Measurements from ENCODE around the gene IGF2.

Gene IGF2

DNA sequence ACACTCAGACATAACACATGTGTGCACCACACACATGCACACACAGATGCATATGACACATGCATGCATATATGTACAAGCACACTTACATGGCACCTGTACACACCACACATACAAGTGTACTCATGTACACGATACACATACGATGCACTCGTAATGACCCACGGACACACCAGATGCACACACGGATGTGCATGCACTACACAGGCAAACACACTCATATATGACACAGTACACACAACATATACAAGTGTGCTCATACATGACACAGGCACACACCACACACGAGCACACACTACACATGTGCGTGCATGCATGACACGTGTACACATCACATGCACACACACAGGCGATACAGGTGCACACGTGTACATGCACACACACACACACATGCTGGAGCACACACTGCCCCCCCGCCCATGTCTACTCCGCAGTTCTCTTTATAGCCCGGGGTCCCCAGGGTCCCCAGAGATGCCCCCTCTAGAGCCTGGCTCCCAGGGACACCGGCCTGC lies 37.3 kb upstream of the IGF2 start:
- no peak overlapping the region for H3K4me3 Mint-ChIP-seq
- no peaks in the 10 kb centered on the region for H3K4me1 Mint-ChIP-seq (ENCODE audit: low read depth)
- no peaks in the 10 kb centered on the region for H3K9me3 Mint-ChIP-seq
- no peak overlapping the region for H3K27ac Mint-ChIP-seq
- H3K27me3 Mint-ChIP-seq = no peaks in the 10 kb centered on the region
- H3K36me3 Mint-ChIP-seq (ENCODE audit: low read depth) = no peaks in the 10 kb centered on the region
- no peak for DNase-seq

DNA sequence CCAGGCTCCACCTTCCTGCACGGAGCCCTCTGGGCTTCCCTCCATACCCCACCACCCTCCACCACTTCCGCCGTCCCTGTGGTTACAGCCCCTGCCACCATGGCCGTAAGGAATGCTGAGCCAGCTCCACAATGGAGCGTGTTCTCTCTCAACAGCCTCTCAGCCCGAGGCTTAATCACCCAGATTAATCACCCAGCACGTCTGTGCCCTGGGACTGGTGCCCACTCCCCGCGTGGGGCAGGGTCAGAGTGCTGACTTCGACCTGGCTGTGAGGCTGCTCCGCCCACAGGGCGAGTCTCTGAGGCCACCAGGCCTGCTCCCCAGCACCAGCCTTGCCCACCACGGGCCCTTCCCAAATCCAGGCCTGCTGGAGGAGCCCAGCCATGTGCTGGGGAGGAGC lies 36.5 kb upstream of the IGF2 start:
- Mint-ChIP-seq H3K36me3 (ENCODE audit: low read depth) (no peaks in the 10 kb centered on the region), H3K9me3 (no peaks in the 10 kb centered on the region), H3K27ac (no peak overlapping the region), H3K4me3 (no peak overlapping the region), H3K27me3 (no peaks in the 10 kb centered on the region), H3K4me1 (ENCODE audit: low read depth) (no peaks in the 10 kb centered on the region)
- DNase-seq = no peak

DNA sequence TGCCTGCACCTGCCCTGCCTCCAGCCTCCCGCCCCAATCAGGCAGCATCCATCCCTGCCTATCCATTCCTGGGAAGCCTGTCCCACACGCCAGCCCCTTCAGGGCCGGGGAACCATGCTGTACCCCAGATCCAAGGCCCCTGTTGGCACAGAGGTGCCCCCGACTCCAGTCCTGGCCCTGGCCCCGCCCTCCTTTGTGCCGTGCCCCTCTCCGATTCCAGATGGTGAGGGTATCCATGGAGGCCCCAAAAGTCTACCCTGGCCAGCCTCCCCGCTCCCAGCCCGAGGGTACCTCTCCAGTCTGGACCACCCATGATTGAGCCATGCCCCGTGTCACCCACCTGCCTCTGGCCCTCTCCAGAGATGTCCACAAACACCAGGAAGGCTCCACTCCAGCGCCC lies 35.2 kb upstream of the IGF2 start:
- Mint-ChIP-seq H3K27me3 (no peaks in the 10 kb centered on the region), H3K36me3 (ENCODE audit: low read depth) (no peaks in the 10 kb centered on the region), H3K4me3 (no peak overlapping the region), H3K9me3 (no peaks in the 10 kb centered on the region), H3K27ac (no peak overlapping the region), H3K4me1 (ENCODE audit: low read depth) (no peaks in the 10 kb centered on the region)
- DNase-seq = no peak

DNA sequence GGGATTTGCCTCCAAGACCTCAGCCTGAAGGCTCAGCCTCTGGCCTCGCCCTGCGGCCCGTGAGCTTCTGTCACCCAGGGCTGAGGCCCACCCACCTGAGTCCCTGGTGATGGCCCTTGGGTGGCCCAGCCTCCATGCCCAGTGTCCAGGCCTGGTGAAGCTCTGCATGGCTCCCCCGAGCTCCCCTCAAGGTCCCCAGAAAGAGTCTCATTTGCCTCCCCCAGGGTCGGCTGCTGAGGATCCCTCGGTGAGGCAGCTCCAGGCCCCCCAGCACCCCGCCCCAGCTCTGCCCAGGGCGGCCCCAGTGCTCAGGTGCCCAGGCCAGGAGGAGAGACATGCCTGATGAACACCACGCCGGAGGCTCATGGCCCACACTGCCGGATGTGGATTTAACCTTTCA lies 34.6 kb upstream of the IGF2 start:
- H3K27me3 Mint-ChIP-seq = no peaks in the 10 kb centered on the region
- no peaks in the 10 kb centered on the region for H3K36me3 Mint-ChIP-seq (ENCODE audit: low read depth)
- H3K4me1 Mint-ChIP-seq (ENCODE audit: low read depth) = no peaks in the 10 kb centered on the region
- no peak overlapping the region for H3K27ac Mint-ChIP-seq
- H3K4me3 Mint-ChIP-seq = no peak overlapping the region
- no peak for DNase-seq
- no peaks in the 10 kb centered on the region for H3K9me3 Mint-ChIP-seq

DNA sequence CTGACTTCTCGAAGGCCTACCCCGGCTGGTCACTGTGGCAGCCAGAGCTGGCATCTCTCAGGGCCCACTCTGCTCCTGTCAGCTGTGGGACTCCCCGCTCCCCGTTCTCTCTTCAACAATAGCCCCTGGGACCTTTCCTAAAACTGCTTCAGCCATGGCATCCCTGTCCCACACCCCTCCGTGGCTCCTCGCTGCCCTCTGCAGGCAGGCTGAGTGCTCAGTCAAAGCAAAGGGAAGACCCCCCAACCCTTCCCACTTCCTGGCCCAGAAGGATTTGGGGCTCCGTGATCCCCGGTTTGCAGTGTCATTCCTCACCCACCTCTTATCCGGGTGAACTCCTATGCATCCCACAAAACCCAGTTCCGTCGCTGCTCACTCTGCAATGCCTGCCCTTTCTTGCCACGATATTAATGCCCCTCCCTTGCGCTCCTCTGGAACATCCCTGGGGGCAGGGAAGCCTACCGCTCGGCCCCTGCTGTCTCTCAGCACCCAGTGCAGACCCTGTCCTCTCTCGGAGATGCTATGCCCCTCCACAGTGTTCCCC lies 34.0 kb upstream of the IGF2 start:
- no peak overlapping the region for H3K27ac Mint-ChIP-seq
- DNase-seq = no peak
- H3K4me1 Mint-ChIP-seq (ENCODE audit: low read depth) = no peaks in the 10 kb centered on the region
- H3K9me3 Mint-ChIP-seq = no peaks in the 10 kb centered on the region
- H3K27me3 Mint-ChIP-seq = no peaks in the 10 kb centered on the region
- H3K4me3 Mint-ChIP-seq = no peak overlapping the region
- H3K36me3 Mint-ChIP-seq (ENCODE audit: low read depth) = no peaks in the 10 kb centered on the region

DNA sequence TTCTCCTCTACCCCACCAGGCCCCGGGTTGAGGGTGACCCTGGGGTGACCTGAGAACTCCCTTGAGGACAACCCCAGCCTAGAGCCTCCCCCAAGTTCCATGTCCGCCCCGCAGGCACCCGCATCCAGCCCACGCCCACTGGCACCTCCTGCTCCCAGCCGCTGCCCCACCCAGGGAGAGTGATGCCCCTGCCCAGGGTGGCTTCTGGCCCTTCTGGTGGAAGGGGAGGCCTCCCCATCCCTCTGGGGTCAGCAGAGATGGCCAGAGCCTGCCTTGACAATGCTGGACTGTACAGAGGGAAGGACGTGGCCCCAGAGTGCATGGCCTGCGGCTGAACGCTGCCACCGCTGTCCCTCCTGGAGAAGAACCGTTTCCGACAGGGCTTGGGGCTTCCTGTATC lies 33.5 kb upstream of the IGF2 start:
- no peaks in the 10 kb centered on the region for H3K36me3 Mint-ChIP-seq (ENCODE audit: low read depth)
- no peaks in the 10 kb centered on the region for H3K4me1 Mint-ChIP-seq (ENCODE audit: low read depth)

DNA sequence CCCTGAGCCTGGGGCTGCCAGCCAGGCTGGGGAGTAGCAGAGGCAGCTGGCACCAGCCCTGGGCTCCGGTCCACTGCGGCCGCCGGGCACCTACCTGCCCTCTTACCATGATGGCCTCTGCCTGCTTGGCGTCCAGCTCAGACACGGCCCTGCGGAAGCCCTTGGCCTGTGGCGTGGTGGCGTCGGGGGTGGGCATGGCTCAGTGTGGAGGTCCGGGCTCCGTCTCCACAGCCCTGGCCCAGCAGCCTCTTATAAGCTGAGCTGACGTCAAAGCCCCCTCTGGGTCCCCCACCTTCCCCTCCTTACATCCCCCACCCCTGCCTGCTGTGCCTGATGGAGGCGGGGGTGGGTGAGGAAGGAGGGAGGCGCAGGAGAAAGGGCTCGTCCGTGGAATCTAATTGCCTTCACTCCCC lies 32.4 kb upstream of the IGF2 start, which contains the start of gene TH:
TH (minus strand) TSS at position 225 of the 413 bp plus-strand sequence; CDS start at position 196, 29 bp downstream.
- no peaks in the 10 kb centered on the region for H3K27me3 Mint-ChIP-seq

More for the DNA sequence above, 33.5 kb upstream of the IGF2 start:
- Mint-ChIP-seq H3K9me3 (no peaks in the 10 kb centered on the region), H3K4me3 (no peak overlapping the region), H3K27ac (no peak overlapping the region), H3K27me3 (no peaks in the 10 kb centered on the region)
- no peak for DNase-seq

DNA sequence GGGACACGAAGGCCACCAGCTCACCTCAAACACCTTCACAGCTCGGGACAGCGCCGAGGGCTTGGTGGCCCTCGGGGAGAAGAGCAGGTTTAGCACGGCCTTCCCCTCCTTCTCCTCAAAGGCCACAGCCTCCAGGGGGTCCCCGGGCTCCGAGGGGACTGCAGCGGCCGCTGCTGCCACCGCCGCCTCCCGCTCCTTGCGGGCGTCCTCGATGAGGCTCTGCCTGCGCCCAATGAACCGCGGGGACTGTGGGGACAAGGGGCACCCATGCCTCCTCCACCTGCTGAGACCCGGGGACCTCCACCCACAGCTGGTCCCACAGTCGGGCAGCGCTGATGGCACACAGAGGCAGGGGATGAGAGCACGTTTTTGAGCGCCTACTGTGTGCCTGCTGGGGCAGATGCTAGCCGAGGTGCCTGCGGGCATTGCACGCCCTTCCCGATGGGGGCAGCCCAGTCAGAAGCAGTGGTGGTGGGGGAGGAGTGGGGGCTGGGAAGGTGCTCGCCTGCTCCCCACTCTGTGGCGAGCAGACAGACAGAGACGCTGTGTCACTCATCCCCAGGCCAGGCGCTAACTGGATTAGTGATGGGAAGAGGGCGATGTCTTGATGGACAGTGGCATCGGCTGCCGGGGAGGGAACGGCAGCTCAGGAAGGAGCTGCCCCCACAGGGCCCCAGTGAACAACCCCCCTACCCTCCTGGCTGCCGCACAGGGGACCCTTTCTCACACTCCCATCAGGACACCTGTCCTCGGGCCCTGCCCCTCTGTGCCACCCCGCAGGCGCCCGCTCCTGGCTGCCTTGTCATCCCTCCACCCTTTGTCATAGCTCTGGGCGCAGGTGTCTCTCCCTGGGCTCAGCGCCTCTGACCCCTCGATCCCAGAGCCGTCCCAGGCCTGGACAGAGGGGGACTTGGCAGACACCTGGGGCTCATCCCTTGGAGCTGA lies 30.7 kb upstream of the IGF2 start:
- no peak overlapping the region for H3K4me3 Mint-ChIP-seq
- no peak overlapping the region for H3K27ac Mint-ChIP-seq
- H3K27me3 Mint-ChIP-seq = peaks cover 3% of the 10 kb centered on the region
- no peaks in the 10 kb centered on the region for H3K9me3 Mint-ChIP-seq
- DNase-seq = no peak
- H3K4me1 Mint-ChIP-seq (ENCODE audit: low read depth) = no peaks in the 10 kb centered on the region
- H3K36me3 Mint-ChIP-seq (ENCODE audit: low read depth) = no peaks in the 10 kb centered on the region

More for the DNA sequence above, 32.4 kb upstream of the IGF2 start, which contains the start of gene TH:
- Mint-ChIP-seq H3K4me1 (ENCODE audit: low read depth) (no peaks in the 10 kb centered on the region), H3K36me3 (ENCODE audit: low read depth) (no peaks in the 10 kb centered on the region), H3K9me3 (no peaks in the 10 kb centered on the region), H3K4me3 (no peak within 1 kb of the TSS), H3K27ac (no peak within 1 kb of the TSS)
- DNase-seq = no peak

DNA sequence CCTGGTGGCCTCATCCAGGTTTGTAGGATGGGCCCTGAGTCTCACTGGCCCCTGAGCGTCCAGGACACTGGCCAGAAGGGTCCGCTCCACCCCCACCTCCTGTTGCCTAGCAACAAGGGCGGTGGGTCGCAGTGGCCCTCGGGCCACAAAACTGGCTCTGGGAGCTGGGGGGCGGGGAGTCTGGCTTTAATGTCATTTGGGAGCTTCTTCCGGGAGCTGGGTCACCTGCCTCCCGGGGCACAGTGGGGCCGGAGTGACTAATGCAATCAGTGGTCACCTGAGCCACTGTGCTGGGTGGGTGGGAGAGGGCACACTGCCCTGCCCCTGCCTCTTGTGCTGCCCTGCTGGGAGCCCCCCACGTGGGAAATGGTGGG lies 29.8 kb upstream of the IGF2 start:
- Mint-ChIP-seq H3K27ac (no peak overlapping the region), H3K4me3 (no peak overlapping the region), H3K27me3 (peaks cover 8% of the 10 kb centered on the region), H3K4me1 (ENCODE audit: low read depth) (no peaks in the 10 kb centered on the region), H3K36me3 (ENCODE audit: low read depth) (no peaks in the 10 kb centered on the region), H3K9me3 (no peaks in the 10 kb centered on the region)
- no peak for DNase-seq

DNA sequence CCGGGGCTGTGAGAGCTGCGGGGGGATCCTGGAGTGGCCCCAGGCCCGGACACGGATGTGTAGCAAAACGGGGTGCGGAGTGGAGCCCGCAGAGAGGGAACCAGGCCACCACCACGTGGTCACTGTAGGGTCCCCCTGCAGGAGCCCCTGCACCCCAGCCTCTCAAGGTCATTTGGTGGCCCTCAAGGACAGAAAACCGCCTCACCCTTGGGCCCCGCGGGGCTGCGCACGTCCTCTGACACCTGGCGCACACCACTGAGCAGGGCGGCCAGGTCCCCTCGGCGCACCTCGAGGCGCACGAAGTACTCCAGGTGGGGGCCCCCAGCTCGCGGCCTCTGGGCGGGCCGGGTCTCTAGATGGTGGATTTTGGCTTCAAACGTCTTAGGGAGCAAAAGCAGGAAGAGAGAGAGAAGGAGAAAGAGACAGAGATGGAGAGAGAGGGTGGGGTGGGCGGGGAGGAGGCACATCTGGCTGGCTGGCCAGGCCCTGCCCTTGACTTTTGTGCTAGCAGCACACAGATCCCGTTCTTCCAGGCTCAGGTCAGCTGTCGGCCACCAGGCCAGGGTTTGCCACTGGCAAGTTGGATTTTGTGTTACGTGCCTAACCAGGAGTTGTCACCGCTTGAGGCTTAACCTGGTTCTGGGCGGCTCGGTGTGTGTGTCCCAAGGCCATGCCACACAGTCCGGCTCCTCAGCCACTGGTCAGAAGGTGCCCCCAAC lies 29.3 kb upstream of the IGF2 start:
- Mint-ChIP-seq H3K9me3 (no peaks in the 10 kb centered on the region), H3K36me3 (ENCODE audit: low read depth) (no peaks in the 10 kb centered on the region), H3K4me1 (ENCODE audit: low read depth) (no peaks in the 10 kb centered on the region), H3K4me3 (no peak overlapping the region), H3K27ac (no peak overlapping the region), H3K27me3 (peaks cover 10% of the 10 kb centered on the region)
- no peak for DNase-seq

DNA sequence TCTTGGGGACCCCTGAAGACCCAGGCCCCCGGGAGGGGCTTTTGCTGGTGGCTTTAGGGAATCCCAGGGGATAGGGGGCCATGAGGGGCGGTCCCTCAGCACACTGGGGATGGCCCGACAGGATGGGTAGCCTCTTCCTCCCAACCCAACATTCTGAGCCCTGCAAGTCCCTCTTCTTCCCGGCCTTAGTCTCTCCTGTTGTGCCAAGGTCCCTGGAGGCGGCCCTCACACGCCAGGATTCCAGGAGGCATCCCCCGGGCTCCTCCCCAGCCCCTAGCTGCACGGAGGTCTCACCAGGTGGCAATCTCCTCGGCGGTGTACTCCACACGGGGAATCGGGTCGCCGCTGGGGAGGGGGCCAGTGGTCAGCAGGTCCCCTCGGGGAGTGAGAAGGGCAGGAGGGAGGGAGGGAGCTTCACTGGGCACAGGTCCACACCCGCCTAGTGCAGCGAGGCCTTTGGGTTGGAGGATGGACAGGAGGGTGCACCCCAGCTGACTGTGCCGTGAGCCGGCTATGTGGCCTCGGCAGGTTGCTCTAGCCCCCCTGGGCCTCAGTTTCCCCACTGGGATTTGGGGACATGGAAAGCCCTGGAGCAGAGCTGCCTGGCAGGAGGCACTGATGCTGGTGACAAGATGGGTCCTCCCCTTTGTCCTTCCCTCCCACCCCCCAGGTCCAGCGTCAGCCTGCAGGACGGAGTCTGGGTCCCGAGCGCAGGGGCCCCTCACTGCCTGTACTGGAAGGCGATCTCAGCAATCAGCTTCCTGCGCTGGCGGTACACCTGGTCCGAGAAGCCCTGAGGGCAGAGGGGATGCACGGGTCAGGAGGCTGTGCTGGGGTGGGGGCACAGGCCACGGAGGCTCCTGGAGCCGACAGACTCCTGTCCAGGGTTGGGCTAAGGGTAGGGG lies 28.2 kb upstream of the IGF2 start:
- no peaks in the 10 kb centered on the region for H3K36me3 Mint-ChIP-seq (ENCODE audit: low read depth)
- DNase-seq = no peak
- no peak overlapping the region for H3K27ac Mint-ChIP-seq
- H3K4me1 Mint-ChIP-seq (ENCODE audit: low read depth) = no peaks in the 10 kb centered on the region
- no peak overlapping the region for H3K4me3 Mint-ChIP-seq
- H3K27me3 Mint-ChIP-seq = peaks cover 15% of the 10 kb centered on the region
- no peaks in the 10 kb centered on the region for H3K9me3 Mint-ChIP-seq

DNA sequence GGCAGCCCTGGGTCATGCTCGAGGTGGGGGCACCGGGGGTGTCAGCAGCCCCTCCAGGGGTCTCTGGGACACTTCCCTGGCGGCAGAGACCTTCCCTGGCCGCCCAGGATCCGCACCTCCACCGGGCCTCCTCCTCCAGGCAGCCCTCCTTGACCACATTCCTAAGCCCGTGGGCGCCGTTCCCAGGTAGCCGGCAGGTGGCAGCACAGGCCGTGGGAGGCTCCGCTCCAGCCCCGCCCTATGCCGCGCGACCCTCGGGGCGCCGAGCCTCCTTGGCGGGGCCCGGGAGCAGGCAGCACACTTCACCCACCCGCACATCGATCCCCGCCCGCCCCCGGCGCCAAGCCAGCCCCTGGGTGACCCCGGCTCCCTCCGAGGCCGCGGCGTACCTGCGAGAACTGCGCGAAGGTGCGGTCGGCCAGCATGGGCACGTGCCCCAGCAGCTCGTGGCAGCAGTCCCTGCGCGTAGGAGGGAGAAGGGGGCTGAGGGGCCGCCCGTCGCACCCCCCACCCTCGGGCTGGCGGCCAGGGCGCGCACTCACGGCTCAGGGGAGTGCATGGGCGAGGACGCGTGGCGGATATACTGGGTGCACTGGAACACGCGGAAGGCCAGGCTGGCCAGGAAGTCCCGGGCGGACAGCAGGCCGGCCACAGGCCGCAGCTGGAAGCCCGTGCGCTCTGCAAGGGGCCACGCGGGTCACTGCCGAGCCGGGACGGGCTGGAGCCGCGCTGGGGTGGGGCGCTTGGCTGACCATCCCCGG lies 27.1 kb upstream of the IGF2 start:
- H3K27me3 Mint-ChIP-seq = peaks cover 15% of the 10 kb centered on the region
- peak; percentile 70 for DNase-seq
- no peak overlapping the region for H3K27ac Mint-ChIP-seq
- H3K36me3 Mint-ChIP-seq (ENCODE audit: low read depth) = no peaks in the 10 kb centered on the region
- no peaks in the 10 kb centered on the region for H3K4me1 Mint-ChIP-seq (ENCODE audit: low read depth)
- H3K9me3 Mint-ChIP-seq = no peaks in the 10 kb centered on the region
- no peak overlapping the region for H3K4me3 Mint-ChIP-seq

DNA sequence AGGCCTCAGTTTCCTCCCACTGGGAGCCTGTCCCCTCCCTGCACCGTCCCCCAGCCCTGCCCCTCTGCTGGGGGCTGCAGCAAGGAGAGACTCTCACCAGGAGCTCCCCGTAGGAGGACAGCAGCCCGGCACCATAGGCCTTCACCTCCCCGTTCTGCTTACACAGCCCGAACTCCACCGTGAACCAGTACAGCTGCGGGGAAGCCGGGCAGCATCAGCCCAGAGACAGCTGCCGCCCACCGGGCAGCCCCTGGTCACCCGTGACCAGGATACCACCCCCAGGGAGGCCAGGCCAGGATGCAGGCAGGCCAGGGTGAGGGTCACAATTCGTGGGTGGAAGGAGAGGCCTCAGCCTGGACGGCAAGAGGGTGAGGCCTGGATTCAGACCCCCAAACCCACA lies 26.4 kb upstream of the IGF2 start:
- Mint-ChIP-seq H3K4me3 (no peak overlapping the region), H3K4me1 (ENCODE audit: low read depth) (no peaks in the 10 kb centered on the region), H3K9me3 (no peaks in the 10 kb centered on the region), H3K27ac (no peak overlapping the region), H3K27me3 (peaks cover 15% of the 10 kb centered on the region), H3K36me3 (ENCODE audit: low read depth) (no peaks in the 10 kb centered on the region)
- DNase-seq = no peak
